ENCODE results near the gene GAS2L3. TPM values are rescaled to one million over a fixed set of nuclear protein-coding genes. Genes with fewer than 3 reads are reported as not detected.

GAS2L3 gene
- total RNA-seq, 1 experiment from 2014 or later: 116 TPM

- no peak for TF ChIP-seq CTCF (IDR thresholded peaks at IDR 0.05; ENCODE audit: unreplicated experiment)
- DNase-seq: no peak
- Mint-ChIP-seq H3K4me1 (ENCODE audit: low read depth, unreplicated experiment) (peaks cover 42% of the 10 kb centered on the region), H3K27ac (ENCODE audit: unreplicated experiment) (no peak overlapping the region), H3K9me3 (ENCODE audit: low read depth, unreplicated experiment) (no peaks in the 10 kb centered on the region), H3K27me3 (ENCODE audit: unreplicated experiment) (no peaks in the 10 kb centered on the region), H3K4me3 (ENCODE audit: low read depth, unreplicated experiment) (no peak overlapping the region), H3K36me3 (ENCODE audit: insufficient read depth, unreplicated experiment) (peaks cover 15% of the 10 kb centered on the region)
- BruUV-seq (replicated peaks): no TSS peak
- intact Hi-C loops (cut with micrococcal nuclease; ENCODE audit: unreplicated experiment): no loop called here
- CTCF ChIA-PET: interaction anchor here (1.3 kb wide), 1 partner anchor 53 kb away, joined by 3 read pairs; no protein-coding TSS in a partner anchor
Observed at GRCh38 chr12:100608776-100609175, 35.3 kb downstream of the GAS2L3 start.

GRCh38 chr12:100610666-100611430 is 37.4 kb downstream of the GAS2L3 start:
- TF ChIP-seq CTCF (IDR thresholded peaks at IDR 0.05; ENCODE audit: unreplicated experiment): no peak
- DNase-seq: no peak
- peaks cover 13% of the 10 kb centered on the region for H3K36me3 Mint-ChIP-seq (ENCODE audit: insufficient read depth, unreplicated experiment)
- BruUV-seq (replicated peaks): no TSS peak
- H3K27me3 Mint-ChIP-seq (ENCODE audit: unreplicated experiment): no peaks in the 10 kb centered on the region
- intact Hi-C loops (cut with micrococcal nuclease; ENCODE audit: unreplicated experiment): loop anchor here (5.0 kb wide), 1 partner anchor 39 kb away; the partner anchor contains the start of gene GAS2L3
- no peak overlapping the region for H3K4me3 Mint-ChIP-seq (ENCODE audit: low read depth, unreplicated experiment)
- H3K9me3 Mint-ChIP-seq (ENCODE audit: low read depth, unreplicated experiment): no peaks in the 10 kb centered on the region
- peak overlapping the region; percentile 17 for H3K27ac Mint-ChIP-seq (ENCODE audit: unreplicated experiment)
- CTCF ChIA-PET: no interaction called here
- peaks cover 42% of the 10 kb centered on the region for H3K4me1 Mint-ChIP-seq (ENCODE audit: low read depth, unreplicated experiment)

GRCh38 chr12:100612606-100613005 is 39.1 kb downstream of the GAS2L3 start:
- DNase-seq: no peak
- Mint-ChIP-seq H3K4me1 (ENCODE audit: low read depth, unreplicated experiment) (peaks cover 36% of the 10 kb centered on the region), H3K36me3 (ENCODE audit: insufficient read depth, unreplicated experiment) (peaks cover 24% of the 10 kb centered on the region), H3K9me3 (ENCODE audit: low read depth, unreplicated experiment) (no peaks in the 10 kb centered on the region), H3K27ac (ENCODE audit: unreplicated experiment) (no peak overlapping the region), H3K4me3 (ENCODE audit: low read depth, unreplicated experiment) (no peak overlapping the region), H3K27me3 (ENCODE audit: unreplicated experiment) (no peaks in the 10 kb centered on the region)
- TF ChIP-seq CTCF (IDR thresholded peaks at IDR 0.05; ENCODE audit: unreplicated experiment): no peak
- intact Hi-C loops (cut with micrococcal nuclease; ENCODE audit: unreplicated experiment): loop anchor here (5.0 kb wide), 1 partner anchor 40 kb away; the partner anchor contains the start of gene GAS2L3
- CTCF ChIA-PET: interaction anchor here (1.0 kb wide), 2 partner anchors 19 to 20 kb away, joined by 3 read pairs; no protein-coding TSS in a partner anchor
- no TSS peak for BruUV-seq (replicated peaks)

- intact Hi-C loops (cut with micrococcal nuclease; ENCODE audit: unreplicated experiment): no loop called here
- CTCF ChIA-PET: no interaction called here
- H3K36me3 Mint-ChIP-seq (ENCODE audit: insufficient read depth, unreplicated experiment): peaks cover 38% of the 10 kb centered on the region
- no peak overlapping the region for H3K4me3 Mint-ChIP-seq (ENCODE audit: low read depth, unreplicated experiment)
- H3K27me3 Mint-ChIP-seq (ENCODE audit: unreplicated experiment): no peaks in the 10 kb centered on the region
- H3K9me3 Mint-ChIP-seq (ENCODE audit: low read depth, unreplicated experiment): no peaks in the 10 kb centered on the region
- H3K4me1 Mint-ChIP-seq (ENCODE audit: low read depth, unreplicated experiment): no peaks in the 10 kb centered on the region
- H3K27ac Mint-ChIP-seq (ENCODE audit: unreplicated experiment): no peak overlapping the region
- no peak for DNase-seq
- no TSS peak for BruUV-seq (replicated peaks)
- no peak for TF ChIP-seq CTCF (IDR thresholded peaks at IDR 0.05; ENCODE audit: unreplicated experiment)
Observed at GRCh38 chr12:100624571-100624970, 51.1 kb downstream of the GAS2L3 start.

Measured in Calu3 (cell line).